DOHH2 (cell line): ENCODE results near the gene SCUBE1.

Experiments
- H3F3A ChIP-seq: fragments of 200-600 bp; sonication (generic), shearing (Covaris generic); 2 replicates; pipeline ENCODE4 v1.6.0; 2016; ENCODE audit warnings: antibody characterized with exemption, mild to moderate bottlenecking; ENCODE audit not compliant: control insufficient read depth, insufficient read depth
- H3K27ac ChIP-seq: fragments of 200-600 bp; sonication (generic); 2 replicates; pipeline ENCODE4 v1.5.1; 2014; ENCODE audit warnings: low read depth, mild to moderate bottlenecking, low read length, moderate library complexity
- H3K27me3 ChIP-seq: fragments of 200-600 bp; sonication (generic); 2 replicates; pipeline ENCODE4 v1.6.1; 2014; ENCODE audit warnings: mild to moderate bottlenecking, low read length, mixed read lengths; ENCODE audit not compliant: control insufficient read depth
- H3K36me3 ChIP-seq: fragments of 200-600 bp; sonication (generic); 2 replicates; pipeline ENCODE4 v1.6.1; 2014; ENCODE audit warnings: mild to moderate bottlenecking, low read length, moderate library complexity, mixed read lengths; ENCODE audit not compliant: control insufficient read depth
- H3K4me1 ChIP-seq: fragments of 200-600 bp; sonication (generic); 2 replicates; pipeline ENCODE4 v1.6.1; 2014; ENCODE audit warnings: mild to moderate bottlenecking, low read length, mixed read lengths; ENCODE audit not compliant: control insufficient read depth
- H3K4me2 ChIP-seq: fragments of 200-600 bp; sonication (generic); 2 replicates; pipeline ENCODE4 v1.6.0; 2014; ENCODE audit warnings: mild to moderate bottlenecking, low read length, moderate library complexity
- H3K4me3 ChIP-seq: fragments of 200-600 bp; sonication (generic); 2 replicates; pipeline ENCODE4 v1.5.1; 2014; ENCODE audit warnings: mild to moderate bottlenecking, low read length, mixed read lengths
- H3K79me2 ChIP-seq: fragments of 200-600 bp; sonication (generic); 2 replicates; pipeline ENCODE4 v1.6.1; 2014; ENCODE audit warnings: mild to moderate bottlenecking, low read length, mixed read lengths; ENCODE audit not compliant: control insufficient read depth
- H3K9me2 ChIP-seq: fragments of 200-600 bp; sonication (generic); replicated peaks from 2 replicates; pipeline ENCODE4 v1.6.1; 2014; ENCODE audit warnings: mild to moderate bottlenecking, low read length, mixed read lengths; ENCODE audit not compliant: control insufficient read depth
- H3K9me3 ChIP-seq: fragments of 200-600 bp; sonication (generic); 2 replicates; pipeline ENCODE4 v1.6.1; 2014; ENCODE audit warnings: antibody characterized with exemption, low read length, mixed read lengths; ENCODE audit not compliant: control insufficient read depth, insufficient read depth
- H4K20me1 ChIP-seq: fragments of 200-600 bp; sonication (generic); 2 replicates; pipeline ENCODE4 v1.6.0; 2014; ENCODE audit warnings: low read depth, mild to moderate bottlenecking, antibody characterized with exemption, low read length, moderate library complexity; ENCODE audit not compliant: control insufficient read depth, insufficient read depth
- CTCF ChIP-seq: fragments of 200-600 bp; sonication (generic); IDR thresholded peaks from one replicate; pipeline ENCODE4 v1.5.1; 2014; ENCODE audit warnings: antibody characterized with exemption, mild to moderate bottlenecking, low read depth, low read length; ENCODE audit not compliant: poor library complexity, severe bottlenecking
- EZH2phosphoT487 ChIP-seq: fragments of 200-600 bp; sonication (generic); IDR thresholded peaks from 2 replicates; pipeline ENCODE4 v1.6.1; 2017; ENCODE audit warnings: borderline replicate concordance, mild to moderate bottlenecking, antibody characterized with exemption, low read length, moderate library complexity, mixed read lengths

The SCUBE1 gene

GRCh38 chr22:43314611-43315010, 28.6 kb downstream of the SCUBE1 start:
- H4K20me1 ChIP-seq: no peaks in the 10 kb centered on the region
- no peaks in the 10 kb centered on the region for H3F3A ChIP-seq
- peaks cover 8% of the 10 kb centered on the region; the same call in 1 of the 2 replicates for H3K27me3 ChIP-seq
- H3K79me2 ChIP-seq: no peaks in the 10 kb centered on the region
- no peak for TF ChIP-seq EZH2phosphoT487
- TF ChIP-seq CTCF: no peak
- no peaks in the 10 kb centered on the region for H3K4me1 ChIP-seq
- no peak overlapping the region for H3K4me2 ChIP-seq
- no peaks in the 10 kb centered on the region for H3K9me3 ChIP-seq
- H3K4me3 ChIP-seq: no peak overlapping the region
- H3K9me2 ChIP-seq: no peaks in the 10 kb centered on the region
- no peak overlapping the region for H3K27ac ChIP-seq
- H3K36me3 ChIP-seq: no peaks in the 10 kb centered on the region

GRCh38 chr22:43313890-43314474, 29.2 kb downstream of the SCUBE1 start:
- Histone ChIP-seq H3K4me2 (no peak overlapping the region), H3K27me3 (peaks cover 8% of the 10 kb centered on the region; the same call in 1 of the 2 replicates), H3K4me3 (no peak overlapping the region), H3K9me3 (no peaks in the 10 kb centered on the region), H3K79me2 (no peaks in the 10 kb centered on the region), H3K36me3 (no peaks in the 10 kb centered on the region), H4K20me1 (no peaks in the 10 kb centered on the region), H3F3A (no peaks in the 10 kb centered on the region), H3K4me1 (no peaks in the 10 kb centered on the region), H3K27ac (no peak overlapping the region), H3K9me2 (no peaks in the 10 kb centered on the region)
- TF ChIP-seq CTCF: no peak
- no peak for TF ChIP-seq EZH2phosphoT487

- no peaks in the 10 kb centered on the region for H3K4me1 ChIP-seq
Observed at GRCh38 chr22:43313244-43313889, 29.8 kb downstream of the SCUBE1 start.

More at GRCh38 chr22:43313244-43313889, 29.8 kb downstream of the SCUBE1 start:
- no peak overlapping the region for H3K27ac ChIP-seq
- no peaks in the 10 kb centered on the region for H3K9me3 ChIP-seq
- no peak overlapping the region for H3K4me2 ChIP-seq
- H3K27me3 ChIP-seq: peaks cover 8% of the 10 kb centered on the region; the same call in 1 of the 2 replicates
- no peaks in the 10 kb centered on the region for H3K79me2 ChIP-seq
- no peaks in the 10 kb centered on the region for H3K36me3 ChIP-seq
- no peaks in the 10 kb centered on the region for H3K9me2 ChIP-seq
- H4K20me1 ChIP-seq: no peaks in the 10 kb centered on the region
- H3F3A ChIP-seq: no peaks in the 10 kb centered on the region
- TF ChIP-seq CTCF (no peak), EZH2phosphoT487 (no peak)
- no peak overlapping the region for H3K4me3 ChIP-seq
